ENCODE data around the gene CCDC146.
"Not testable (repeated sequence)": the region's sequence is repeated elsewhere in the genome, so short reads cannot be mapped to it uniquely, and the experiment has no call there.

The CCDC146 gene

GRCh38 chr7:77270094-77270480, 147.7 kb downstream of the CCDC146 start:
- in situ Hi-C loops (cut with MboI; ENCODE audit: low sequenced_read_pairs, unreplicated experiment) = no loop called here
- TF ChIP-seq CTCF (IDR thresholded peaks at IDR 0.05; ENCODE audit: borderline replicate concordance, control extremely low read depth, extremely low read depth, insufficient read depth, missing control alignments) = no peak
- DNase-seq (ENCODE audit: low spot score) = no peak

- DNase-seq (ENCODE audit: low spot score) = no peak
- in situ Hi-C loops (cut with MboI; ENCODE audit: low sequenced_read_pairs, unreplicated experiment) = no loop called here
- TF ChIP-seq CTCF (IDR thresholded peaks at IDR 0.05; ENCODE audit: borderline replicate concordance, control extremely low read depth, extremely low read depth, insufficient read depth, missing control alignments) = no peak
Observed at GRCh38 chr7:77271766-77272165, 149.4 kb downstream of the CCDC146 start.

GRCh38 chr7:77275663-77276062, 153.2 kb downstream of the CCDC146 start:
- DNase-seq (ENCODE audit: low spot score); in situ Hi-C loops (cut with MboI; ENCODE audit: low sequenced_read_pairs, unreplicated experiment): not testable (repeated sequence)

GRCh38 chr7:77276120-77276519, 153.7 kb downstream of the CCDC146 start:
- TF ChIP-seq CTCF (IDR thresholded peaks at IDR 0.05; ENCODE audit: borderline replicate concordance, control extremely low read depth, extremely low read depth, insufficient read depth, missing control alignments) = no peak
- DNase-seq (ENCODE audit: low spot score) = no peak
- in situ Hi-C loops (cut with MboI; ENCODE audit: low sequenced_read_pairs, unreplicated experiment) = no loop called here

- DNase-seq (ENCODE audit: low spot score) = no peak
- no peak for TF ChIP-seq CTCF (IDR thresholded peaks at IDR 0.05; ENCODE audit: borderline replicate concordance, control extremely low read depth, extremely low read depth, insufficient read depth, missing control alignments)
- in situ Hi-C loops (cut with MboI; ENCODE audit: low sequenced_read_pairs, unreplicated experiment) = no loop called here
Observed at GRCh38 chr7:77281780-77282478, 159.5 kb downstream of the CCDC146 start.

GRCh38 chr7:77282897-77283296, 160.5 kb downstream of the CCDC146 start:
- DNase-seq (ENCODE audit: low spot score) = no peak
- no peak for TF ChIP-seq CTCF (IDR thresholded peaks at IDR 0.05; ENCODE audit: borderline replicate concordance, control extremely low read depth, extremely low read depth, insufficient read depth, missing control alignments)
- in situ Hi-C loops (cut with MboI; ENCODE audit: low sequenced_read_pairs, unreplicated experiment) = no loop called here

- no peak for DNase-seq (ENCODE audit: low spot score)
- in situ Hi-C loops (cut with MboI; ENCODE audit: low sequenced_read_pairs, unreplicated experiment) = no loop called here
- TF ChIP-seq CTCF (IDR thresholded peaks at IDR 0.05; ENCODE audit: borderline replicate concordance, control extremely low read depth, extremely low read depth, insufficient read depth, missing control alignments) = no peak
Observed at GRCh38 chr7:77284005-77284404, 161.6 kb downstream of the CCDC146 start.

All from GM13976 (cell line).